ENCODE measurements around the gene AOPEP.

GRCh38 chr9:94868464-94868863 lies 142.0 kb downstream of the AOPEP start:
- TF ChIP-seq CTCF (IDR thresholded peaks at IDR 0.05; ENCODE audit: insufficient read depth, low read depth, low read length) (no peak), EZH2 (IDR thresholded peaks at IDR 0.05; ENCODE audit: insufficient read depth, low read length) (no peak)

Data from astrocyte (in vitro differentiated cells and primary cell).